Measurements from ENCODE around the gene HMGCS1. TPM values are rescaled to one million over a fixed set of nuclear protein-coding genes. Genes with fewer than 3 reads are reported as not detected.
"Not testable (repeated sequence)": the region's sequence is repeated elsewhere in the genome, so short reads cannot be mapped to it uniquely, and the experiment has no call there.

HMGCS1 gene
- total RNA-seq, 1 experiment from 2014 or later: 52.8 TPM

DNA sequence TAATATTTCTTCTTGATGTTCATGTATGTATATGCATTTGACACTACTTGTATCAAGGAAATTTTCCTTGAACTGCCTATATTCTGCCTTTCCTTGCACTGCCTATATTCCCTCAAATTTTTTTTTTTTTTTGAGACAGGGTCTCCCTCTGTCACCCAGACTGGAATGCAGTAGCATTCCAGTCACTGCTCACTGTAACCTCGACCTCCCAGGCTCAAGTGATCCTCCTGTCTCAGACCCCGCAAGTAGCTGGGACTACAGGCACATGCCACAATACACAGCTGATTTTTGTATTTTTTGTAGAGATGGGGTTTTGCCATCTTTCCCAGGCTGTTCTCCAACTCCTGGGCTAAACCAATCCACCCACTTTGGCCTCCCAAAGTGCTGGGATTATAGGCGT, 4.1 kb downstream of the HMGCS1 start:
- intact Hi-C loops (cut with micrococcal nuclease): loop anchor here (10.0 kb wide), 1 partner anchor 394 kb away; no protein-coding TSS in a partner anchor
- TF ChIP-seq EGR1 (IDR thresholded peaks at IDR 0.05; ENCODE audit: low read depth): no peak
- no peak for TF ChIP-seq POLR2A (IDR thresholded peaks at IDR 0.05; ENCODE audit: borderline replicate concordance, extremely low read depth, insufficient read depth, insufficient read length)
- TF ChIP-seq, protein P1, sequence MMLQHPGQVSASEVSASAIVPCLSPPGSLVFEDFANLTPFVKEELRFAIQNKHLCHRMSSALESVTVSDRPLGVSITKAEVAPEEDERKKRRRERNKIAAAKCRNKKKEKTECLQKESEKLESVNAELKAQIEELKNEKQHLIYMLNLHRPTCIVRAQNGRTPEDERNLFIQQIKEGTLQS (IDR thresholded peaks at IDR 0.05): no peak
- no peak for TF ChIP-seq SIN3A (IDR thresholded peaks at IDR 0.05; ENCODE audit: low read depth)
- no peak for TF ChIP-seq SRF (IDR thresholded peaks at IDR 0.05; ENCODE audit: low read depth)
- no peak for TF ChIP-seq POLR2AphosphoS5 (IDR thresholded peaks at IDR 0.05; ENCODE audit: low read depth, low read length)
- no peak for TF ChIP-seq FOSL1 (IDR thresholded peaks at IDR 0.05; ENCODE audit: low read depth)
- TF ChIP-seq, protein P2, sequence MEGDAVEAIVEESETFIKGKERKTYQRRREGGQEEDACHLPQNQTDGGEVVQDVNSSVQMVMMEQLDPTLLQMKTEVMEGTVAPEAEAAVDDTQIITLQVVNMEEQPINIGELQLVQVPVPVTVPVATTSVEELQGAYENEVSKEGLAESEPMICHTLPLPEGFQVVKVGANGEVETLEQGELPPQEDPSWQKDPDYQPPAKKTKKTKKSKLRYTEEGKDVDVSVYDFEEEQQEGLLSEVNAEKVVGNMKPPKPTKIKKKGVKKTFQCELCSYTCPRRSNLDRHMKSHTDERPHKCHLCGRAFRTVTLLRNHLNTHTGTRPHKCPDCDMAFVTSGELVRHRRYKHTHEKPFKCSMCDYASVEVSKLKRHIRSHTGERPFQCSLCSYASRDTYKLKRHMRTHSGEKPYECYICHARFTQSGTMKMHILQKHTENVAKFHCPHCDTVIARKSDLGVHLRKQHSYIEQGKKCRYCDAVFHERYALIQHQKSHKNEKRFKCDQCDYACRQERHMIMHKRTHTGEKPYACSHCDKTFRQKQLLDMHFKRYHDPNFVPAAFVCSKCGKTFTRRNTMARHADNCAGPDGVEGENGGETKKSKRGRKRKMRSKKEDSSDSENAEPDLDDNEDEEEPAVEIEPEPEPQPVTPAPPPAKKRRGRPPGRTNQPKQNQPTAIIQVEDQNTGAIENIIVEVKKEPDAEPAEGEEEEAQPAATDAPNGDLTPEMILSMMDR (IDR thresholded peaks at IDR 0.05 in 2 of 3, conservative IDR thresholded peaks at IDR 0.05 in 1 of 3; ENCODE audit: borderline replicate concordance in 1 of 3, insufficient read depth in 1 of 3, low read depth in 2 of 3, low read length in 2 of 3): no peak
- no peak for TF ChIP-seq RAD21 (IDR thresholded peaks at IDR 0.05; ENCODE audit: low read depth)
- ATAC-seq: no peak
- DNase-seq (ENCODE audit: low read depth, low spot score): no peak
- Histone ChIP-seq H3K9ac (ENCODE audit: low read length) (no peak overlapping the region), H3K9me3 (ENCODE audit: control insufficient read depth in 1 of 2, insufficient read depth in 1 of 2, low read depth in 1 of 2, low read length in 2 of 2) (no peaks in the 10 kb centered on the region), H3K27me3 (ENCODE audit: insufficient read depth, low read length) (no peaks in the 10 kb centered on the region), H3K27ac (ENCODE audit: low read depth, low read length) (no peak overlapping the region), H3K4me2 (ENCODE audit: low read length) (no peak overlapping the region), H4K20me1 (ENCODE audit: insufficient read depth) (no peaks in the 10 kb centered on the region), H3K4me1 (ENCODE audit: control insufficient read depth in 1 of 2, insufficient read depth in 2 of 2, low read length in 2 of 2) (peaks cover 5 to 13% of the 10 kb centered on the region in 2 experiments; a peak in 3 of 4 replicates), H3K36me3 (ENCODE audit: control insufficient read depth in 1 of 2, insufficient read depth in 2 of 2, low read length in 2 of 2) (no peaks in the 10 kb centered on the region), H2AFZ (ENCODE audit: low read depth, low read length, poor library complexity, severe bottlenecking) (no peak overlapping the region), H3K79me2 (ENCODE audit: insufficient read depth, low read length) (peaks cover 81% of the 10 kb centered on the region), H3K9me2 (ENCODE audit: insufficient read depth) (no peaks in the 10 kb centered on the region), H3K4me3 (replicated peaks in 1 of 2; ENCODE audit: low read depth in 1 of 2, low read length in 2 of 2) (no peak overlapping the region)
- ChIA-PET CTCF (no interaction called here), POLR2A (no interaction called here), RAD21 (ENCODE audit: low non-redundant PET in 1 of 2, low total read pairs in 2 of 2, uncharacterized antibody in 2 of 2, unreplicated experiment in 2 of 2) (no interaction called here)
- BruUV-seq (replicated peaks): no TSS peak

DNA sequence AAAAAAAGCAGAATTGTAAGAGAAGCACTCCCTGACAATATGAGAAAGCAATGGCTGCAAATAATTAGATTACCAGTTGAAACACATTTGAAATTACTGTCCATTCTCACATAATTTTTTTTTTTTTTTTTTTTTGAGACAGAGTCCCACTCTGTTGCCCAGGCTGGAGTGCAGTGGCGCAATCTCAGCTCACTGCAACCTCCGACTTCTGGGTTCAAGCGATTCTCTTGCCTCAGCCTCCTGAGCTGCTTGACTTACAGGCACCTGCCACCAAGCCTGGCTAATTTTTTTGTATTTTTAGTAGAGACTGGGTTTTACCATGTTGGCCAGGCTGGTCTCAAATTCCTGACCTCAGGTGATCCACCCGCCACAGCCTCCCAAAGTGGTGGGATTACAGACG, 6.3 kb downstream of the HMGCS1 start:
- H3K9ac ChIP-seq (ENCODE audit: low read length); H2AFZ ChIP-seq (ENCODE audit: low read depth, low read length, poor library complexity, severe bottlenecking); H4K20me1 ChIP-seq (ENCODE audit: insufficient read depth); POLR2A ChIA-PET; H3K4me3 ChIP-seq (replicated peaks in 1 of 2; ENCODE audit: low read depth in 1 of 2, low read length in 2 of 2); ATAC-seq; BruUV-seq (replicated peaks); RAD21 ChIA-PET (ENCODE audit: low non-redundant PET in 1 of 2, low total read pairs in 2 of 2, uncharacterized antibody in 2 of 2, unreplicated experiment in 2 of 2); DNase-seq (ENCODE audit: low read depth, low spot score); H3K27me3 ChIP-seq (ENCODE audit: insufficient read depth, low read length); H3K4me2 ChIP-seq (ENCODE audit: low read length); H3K9me2 ChIP-seq (ENCODE audit: insufficient read depth); H3K9me3 ChIP-seq (ENCODE audit: control insufficient read depth in 1 of 2, insufficient read depth in 1 of 2, low read depth in 1 of 2, low read length in 2 of 2); H3K27ac ChIP-seq (ENCODE audit: low read depth, low read length); H3K4me1 ChIP-seq (ENCODE audit: control insufficient read depth in 1 of 2, insufficient read depth in 2 of 2, low read length in 2 of 2); H3K36me3 ChIP-seq (ENCODE audit: control insufficient read depth in 1 of 2, insufficient read depth in 2 of 2, low read length in 2 of 2): not testable (repeated sequence)
- CTCF ChIA-PET: interaction anchor here (1.3 to 2.1 kb wide), 2 partner anchors 177 to 234 kb away, joined by 3 to 10 read pairs; no protein-coding TSS in a partner anchor
- intact Hi-C loops (cut with micrococcal nuclease): loop anchor here (1.0 to 10.0 kb wide), 4 partner anchors 80 to 392 kb away; no protein-coding TSS in a partner anchor
- peaks cover 91% of the 10 kb centered on the region for H3K79me2 ChIP-seq (ENCODE audit: insufficient read depth, low read length)

All from HCT116 (cell line).